Left renal cortex interstitium (tissue), 4 donors: ENCODE results near the gene TIMM17B. TPM values are rescaled to one million over a fixed set of nuclear protein-coding genes. Genes with fewer than 3 reads are reported as not detected.

Experiments
- DNase-seq, 4 donors: peaks; one replicate each; pipeline ENCODE4 v3.0.0-alpha.2; 2013; ENCODE audit warnings: low read depth in 4 of 4, low spot score in 2 of 4, missing footprints in 1 of 4
- polyA plus RNA-seq, 4 donors: library from polyadenylated mRNA; unstranded; fragments of 120-200 nt; gene quantifications; one replicate each; pipeline ENCODE4 v1.2.1, GENCODE V29; 2013; ENCODE audit not compliant: insufficient read length in 4 of 4

TIMM17B gene
- polyA plus RNA-seq, 4 donors: 37.2 to 61.4 (median 50.1) TPM

DNA sequence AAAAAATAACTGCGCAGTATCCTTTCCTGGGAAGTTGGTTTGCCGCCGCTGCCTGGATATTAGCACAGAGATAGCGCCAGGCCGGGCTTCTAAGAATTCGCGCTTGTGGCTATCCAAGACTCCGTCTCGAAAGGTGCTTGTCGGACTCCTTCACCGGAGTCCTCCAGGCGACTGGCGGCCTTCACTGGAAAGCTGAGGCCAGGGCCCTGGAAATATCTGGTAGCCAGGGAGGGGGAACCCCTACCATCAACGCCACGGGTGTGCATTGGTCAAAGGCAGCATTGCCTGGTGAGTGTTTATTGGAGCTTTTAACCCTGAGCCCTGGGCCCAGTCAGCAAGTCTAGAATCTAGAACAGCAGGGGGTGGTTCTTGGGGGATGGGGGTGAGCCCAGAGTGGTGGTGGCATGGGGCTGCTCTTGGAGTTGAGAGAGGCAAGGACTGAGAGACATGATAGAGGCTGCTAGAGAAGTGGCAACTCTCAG lies 21.8 kb upstream of the TIMM17B start:
- DNase-seq: no peak

GRCh38 chrX:48918643-48919340 lies 21.2 kb upstream of the TIMM17B start, which contains the start of gene PIM2:
Gene PIM2 (minus strand): TSS chrX:48919024. CDS start chrX:48918834, 190 bp downstream.
- peak; percentile 23 to 72 (median 64) for DNase-seq

- DNase-seq: no peak
These were observed 20.7 kb upstream of the TIMM17B start for GRCh38 chrX:48918301-48918642.

DNA sequence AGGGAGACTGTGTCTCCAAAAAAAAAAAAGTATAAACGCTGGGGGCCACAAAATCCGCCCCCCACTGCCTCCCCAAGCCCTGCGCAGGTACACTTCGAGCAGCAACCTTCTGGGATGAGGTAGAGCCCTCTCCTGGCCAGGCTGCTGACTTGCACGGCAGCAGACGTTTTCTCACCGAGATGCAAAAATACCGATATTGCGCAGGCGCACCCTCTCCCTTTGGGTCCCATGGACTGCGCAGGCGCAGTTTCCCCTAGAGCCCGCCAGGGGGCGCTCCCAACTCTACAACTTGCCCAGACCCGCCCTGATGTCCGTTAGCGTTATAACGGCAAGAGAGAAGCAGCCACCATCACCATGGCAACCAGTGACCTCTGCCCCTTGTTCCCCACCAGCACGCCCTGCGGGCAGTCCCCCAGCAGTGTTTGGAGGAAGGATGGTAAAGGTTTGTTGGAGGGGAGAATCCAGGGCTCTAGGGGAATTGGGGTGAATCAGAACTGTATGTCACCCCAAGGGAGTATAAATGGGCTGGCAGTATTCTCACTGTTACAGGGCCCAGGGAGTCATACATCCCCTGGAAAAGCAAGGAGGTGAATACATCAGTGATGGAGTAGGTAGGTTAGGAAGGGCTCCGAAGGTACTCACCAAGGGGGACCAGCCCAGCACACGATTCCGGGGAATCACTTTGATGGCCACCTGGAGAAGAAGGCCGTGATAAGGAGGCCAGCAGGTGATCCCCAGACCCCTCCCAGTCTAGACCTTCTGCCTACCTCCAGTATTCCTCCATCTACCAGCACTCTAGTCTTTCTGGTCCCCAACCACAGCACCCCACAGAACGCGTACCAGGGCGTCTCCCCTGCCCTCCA lies 19.8 kb upstream of the TIMM17B start:
- DNase-seq: peak; percentile 39 to 80 (median 70)

DNA sequence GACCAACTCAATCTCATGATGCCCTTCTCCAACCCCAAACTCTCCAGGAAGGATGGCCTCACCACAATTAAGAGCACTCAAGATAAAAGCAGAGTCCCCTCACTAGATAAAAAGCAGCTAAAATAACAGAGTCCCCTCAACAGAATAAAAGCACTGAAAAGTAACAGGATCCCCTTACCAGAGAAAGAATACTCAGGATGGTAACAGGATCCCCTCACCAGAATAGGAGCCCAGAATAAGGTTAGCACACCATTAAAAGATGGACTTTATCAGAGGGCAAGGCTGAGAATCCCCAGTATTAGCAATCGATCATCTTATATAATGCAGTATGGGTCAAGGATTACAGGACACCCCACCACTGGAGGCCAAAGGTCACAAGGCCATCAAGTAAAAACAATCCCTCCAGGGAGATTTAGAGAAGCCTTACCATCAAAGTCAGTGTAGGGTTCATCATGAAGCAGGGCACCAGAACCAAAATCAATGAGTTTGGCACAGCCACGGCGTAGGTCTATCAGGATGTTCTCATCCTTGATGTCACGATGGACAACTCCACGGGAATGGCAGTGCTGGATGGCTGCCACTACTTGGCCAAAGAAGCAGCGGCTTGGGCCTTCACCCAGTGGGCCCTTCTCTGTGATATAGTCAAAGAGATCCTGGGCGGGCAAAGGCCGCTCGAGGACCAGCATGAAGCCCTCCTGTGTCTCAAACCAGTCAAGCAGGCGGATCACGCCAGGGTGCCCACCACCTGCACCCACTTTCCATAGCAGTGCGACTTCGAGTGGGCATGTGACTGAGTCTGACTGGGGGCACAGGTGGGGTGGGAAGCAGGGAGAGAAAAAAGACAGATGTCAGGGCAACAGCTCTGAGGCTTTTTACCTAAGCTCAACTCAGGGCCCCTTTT lies 17.3 kb upstream of the TIMM17B start:
- DNase-seq: no peak

GRCh38 chrX:48913605-48914366 lies 16.2 kb upstream of the TIMM17B start:
- no peak for DNase-seq

GRCh38 chrX:48911412-48912182 lies 14.0 kb upstream of the TIMM17B start, which contains the start of gene SLC35A2:
Gene SLC35A2 (minus strand): TSS chrX:48911646. CDS start chrX:48911636, 10 bp downstream.
- peak in 2 of 4 donors; percentile 63 to 70 for DNase-seq

DNA sequence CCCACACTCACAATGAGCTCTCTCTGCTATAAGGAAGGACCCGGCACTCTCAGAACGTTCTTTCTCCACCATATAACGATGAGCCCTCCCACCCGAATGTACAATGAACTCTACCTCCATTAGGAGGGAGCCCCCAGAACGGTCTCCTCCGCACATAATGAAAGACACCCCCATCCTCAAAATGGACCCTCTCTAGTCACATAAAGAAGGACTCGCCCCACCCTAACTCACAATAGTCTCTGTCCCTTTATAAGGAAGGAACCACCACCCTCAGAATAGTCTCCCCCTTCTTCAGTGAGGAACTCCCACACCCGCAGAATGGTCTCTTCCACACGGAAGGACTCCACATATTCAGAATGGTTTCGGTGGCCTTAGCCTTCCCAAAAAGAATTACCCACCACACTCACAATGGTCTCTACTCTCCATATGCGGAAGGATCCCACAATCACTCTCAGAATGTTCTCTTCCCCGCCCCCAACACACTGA lies 13.4 kb upstream of the TIMM17B start:
- DNase-seq: no peak

DNA sequence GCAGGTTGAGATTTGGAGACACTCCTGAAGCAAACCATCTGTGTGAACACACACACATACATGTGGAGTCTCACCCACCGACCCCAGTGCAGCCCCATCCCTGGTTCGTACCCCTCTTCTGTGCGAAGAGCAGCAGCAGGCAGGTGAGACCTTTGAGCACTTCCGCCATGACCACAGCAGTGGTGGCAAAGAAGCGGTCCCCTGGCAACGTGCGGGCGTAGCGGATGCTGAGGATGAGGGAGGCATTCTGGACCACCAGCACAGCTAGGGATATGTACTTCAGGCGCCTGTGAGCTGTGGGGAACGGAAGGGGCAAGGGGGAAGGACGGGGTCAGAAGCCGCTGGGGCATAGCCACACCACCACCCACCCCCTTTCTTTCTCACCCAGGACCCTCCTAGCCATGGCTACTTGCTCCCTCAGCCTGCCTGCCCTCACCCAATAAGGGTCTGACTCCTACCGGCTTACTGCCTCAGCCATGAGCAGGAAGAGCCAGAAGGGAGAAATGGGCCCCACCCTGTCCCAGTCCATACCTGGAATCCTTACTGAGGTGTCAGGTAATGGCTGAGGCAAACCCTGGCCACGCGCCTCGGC lies 12.2 kb upstream of the TIMM17B start:
- no peak for DNase-seq

DNA sequence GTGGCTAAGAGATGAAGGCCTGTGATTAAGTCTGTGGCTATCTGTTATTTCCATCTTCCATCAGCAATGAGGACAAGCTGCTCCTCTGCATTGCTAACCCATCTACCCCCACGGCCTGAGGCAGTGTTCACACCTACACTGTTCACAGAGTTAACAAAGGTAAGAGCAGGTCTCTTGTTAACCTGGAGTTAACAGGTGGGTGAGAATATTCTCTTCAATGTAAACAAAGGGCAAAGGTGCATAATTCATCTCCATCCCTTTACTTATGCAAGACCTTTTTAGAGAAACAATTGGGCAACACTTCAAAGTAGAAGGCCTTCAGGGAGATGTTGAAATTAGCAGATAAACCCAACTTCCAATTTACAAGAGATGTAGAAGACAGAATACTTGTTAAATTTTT lies 11.0 kb upstream of the TIMM17B start:
- DNase-seq: no peak

- DNase-seq: no peak
These were observed 7.7 kb upstream of the TIMM17B start for GRCh38 chrX:48905090-48905790.

DNA sequence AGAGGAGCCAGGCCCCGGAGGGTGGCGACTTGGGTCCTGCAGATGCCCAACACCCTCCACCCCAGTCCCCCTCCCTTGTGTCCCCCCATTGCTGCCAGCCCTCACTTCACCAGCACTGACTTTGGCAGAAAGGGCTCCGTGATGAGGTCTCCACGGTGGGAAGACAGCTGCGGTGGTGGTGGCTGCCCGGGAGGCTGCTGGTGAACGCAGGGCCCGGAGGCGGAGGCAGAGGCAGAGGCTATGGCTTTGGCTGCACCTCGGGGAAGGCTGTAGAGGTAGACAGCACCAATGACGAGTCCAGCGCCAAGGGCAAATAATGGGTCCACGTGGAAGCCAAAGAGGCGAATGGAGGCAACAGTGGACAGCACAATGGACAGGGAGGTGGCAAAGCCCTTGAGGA lies 7.1 kb upstream of the TIMM17B start:
- DNase-seq: no peak

DNA sequence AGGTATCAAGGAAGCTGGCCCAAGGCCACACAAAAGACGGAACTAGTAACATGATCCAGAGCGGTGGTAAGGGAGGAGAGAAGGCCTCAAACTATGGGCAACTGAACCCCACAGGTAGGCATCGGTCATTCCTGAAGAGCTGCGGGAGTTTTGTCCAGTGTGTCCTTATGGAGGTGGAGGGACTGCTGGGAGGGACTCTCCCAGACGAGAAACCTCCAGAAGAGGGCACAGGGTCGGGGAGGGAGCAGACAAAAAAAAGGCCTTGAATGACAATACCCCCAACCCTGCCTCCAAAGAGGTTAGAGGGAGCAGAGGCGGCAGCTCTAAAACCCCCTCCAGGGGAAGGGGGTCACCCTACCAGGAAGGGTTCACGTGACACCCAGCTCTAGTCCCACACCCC lies 6.6 kb upstream of the TIMM17B start:
- no peak for DNase-seq

DNA sequence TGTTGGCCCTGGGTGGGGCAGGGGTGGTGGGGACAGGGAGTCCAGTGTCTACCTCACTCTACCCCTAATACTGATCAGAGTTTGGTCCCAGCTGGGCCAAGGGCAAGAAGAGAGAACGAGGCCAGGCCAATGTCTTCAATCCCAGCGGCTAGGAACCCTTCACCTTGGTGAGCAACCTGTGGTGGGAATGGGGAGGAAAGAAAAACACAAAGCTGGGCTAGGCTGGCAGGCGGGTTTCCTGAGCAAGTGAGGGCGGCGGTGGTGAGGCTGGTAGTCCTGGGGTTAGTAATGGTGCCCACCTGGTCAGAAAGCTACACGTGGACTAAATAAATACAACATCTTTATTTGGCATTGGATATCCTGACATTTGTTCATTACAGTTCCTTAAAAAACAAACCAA lies 5.7 kb upstream of the TIMM17B start:
- no peak for DNase-seq

- no peak for DNase-seq
These were observed 5.2 kb upstream of the TIMM17B start for GRCh38 chrX:48902776-48903175.

DNA sequence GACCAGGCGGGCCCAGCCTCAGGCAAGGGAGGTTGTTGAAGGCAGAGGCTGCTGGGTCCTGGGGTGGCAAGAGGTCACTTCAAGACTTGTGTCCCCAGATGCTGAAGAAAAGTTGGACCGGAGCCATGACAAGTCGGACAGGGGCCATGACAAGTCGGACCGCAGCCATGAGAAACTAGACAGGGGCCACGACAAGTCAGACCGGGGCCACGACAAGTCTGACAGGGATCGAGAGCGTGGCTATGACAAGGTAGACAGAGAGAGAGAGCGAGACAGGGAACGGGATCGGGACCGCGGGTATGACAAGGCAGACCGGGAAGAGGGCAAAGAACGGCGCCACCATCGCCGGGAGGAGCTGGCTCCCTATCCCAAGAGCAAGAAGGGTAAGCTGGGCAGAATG lies 4.6 kb upstream of the TIMM17B start:
- DNase-seq: no peak

- DNase-seq: no peak
These were observed 3.5 kb upstream of the TIMM17B start for GRCh38 chrX:48901069-48901468.

GRCh38 chrX:48899078-48899410 lies 1.5 kb upstream of the TIMM17B start:
- no peak for DNase-seq
